ENCODE results near the gene NUTF2. TPM values are rescaled to one million over a fixed set of nuclear protein-coding genes. Genes with fewer than 3 reads are reported as not detected.

Gene NUTF2
- total and polyA plus RNA-seq, 2 donors: 50.7 to 106 TPM

DNA sequence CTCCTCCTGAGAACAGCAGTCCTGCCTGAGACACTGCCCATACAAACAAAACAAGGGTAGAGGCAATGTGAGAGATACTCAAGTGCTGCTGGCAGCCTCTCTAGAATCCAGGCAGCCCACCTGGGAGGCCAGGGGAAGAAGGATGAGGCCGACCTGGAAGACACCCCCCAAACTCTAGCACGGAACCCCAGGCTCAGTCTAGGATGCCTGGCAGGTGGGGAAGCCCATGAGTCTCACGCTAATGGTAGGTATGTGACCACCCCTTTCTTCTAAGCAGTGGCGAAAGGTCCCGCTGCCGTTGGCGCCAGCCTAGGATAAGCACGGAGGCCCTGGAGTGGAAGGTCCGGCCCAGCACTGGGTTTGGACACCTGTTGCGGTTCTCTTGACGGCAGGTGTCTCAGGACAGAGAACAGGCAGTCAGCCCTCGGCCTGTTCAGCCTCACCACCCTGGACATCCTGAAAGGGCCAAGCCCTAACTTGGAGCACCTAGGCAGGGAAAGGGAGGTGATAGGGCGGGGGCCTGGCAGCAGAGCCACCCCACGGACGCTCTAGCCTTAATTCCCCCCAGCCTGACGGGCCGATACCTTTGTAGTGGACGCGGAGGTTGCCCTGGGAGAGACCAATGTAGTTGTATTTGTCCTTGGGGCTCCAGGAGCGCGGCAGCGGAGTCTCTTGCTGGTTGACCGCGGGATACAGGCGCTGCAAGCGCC is 40.9 kb upstream of the NUTF2 start:
- Histone ChIP-seq H3K27ac (ENCODE audit: low read depth in 1 of 2, low read length in 1 of 2) (peak overlapping the region; percentile 32 to 34), H3K27me3 (ENCODE audit: control insufficient read depth in 2 of 2, insufficient read depth in 1 of 2, low read length in 1 of 2) (no peaks in the 10 kb centered on the region), H3K4me1 (ENCODE audit: control insufficient read depth in 2 of 2, insufficient read depth in 2 of 2, low read length in 2 of 2) (peaks cover 19 to 38% of the 10 kb centered on the region in 2 donors), H3K4me3 (ENCODE audit: low read length in 2 of 2) (peak overlapping the region; percentile 69 to 87), H3K9me3 (ENCODE audit: control insufficient read depth in 2 of 2, insufficient read depth in 1 of 2, low read length in 1 of 2) (no peaks in the 10 kb centered on the region), H3K36me3 (ENCODE audit: control insufficient read depth in 2 of 2, insufficient read depth in 2 of 2, low read length in 1 of 2) (peaks cover 8 to 23% of the 10 kb centered on the region in 2 donors)
- 1% methylated on average over 26 of the region's 26 CpGs for WGBS
- no peak for DNase-seq (ENCODE audit: low read depth in 6 of 9, low spot score in 9 of 9)

DNA sequence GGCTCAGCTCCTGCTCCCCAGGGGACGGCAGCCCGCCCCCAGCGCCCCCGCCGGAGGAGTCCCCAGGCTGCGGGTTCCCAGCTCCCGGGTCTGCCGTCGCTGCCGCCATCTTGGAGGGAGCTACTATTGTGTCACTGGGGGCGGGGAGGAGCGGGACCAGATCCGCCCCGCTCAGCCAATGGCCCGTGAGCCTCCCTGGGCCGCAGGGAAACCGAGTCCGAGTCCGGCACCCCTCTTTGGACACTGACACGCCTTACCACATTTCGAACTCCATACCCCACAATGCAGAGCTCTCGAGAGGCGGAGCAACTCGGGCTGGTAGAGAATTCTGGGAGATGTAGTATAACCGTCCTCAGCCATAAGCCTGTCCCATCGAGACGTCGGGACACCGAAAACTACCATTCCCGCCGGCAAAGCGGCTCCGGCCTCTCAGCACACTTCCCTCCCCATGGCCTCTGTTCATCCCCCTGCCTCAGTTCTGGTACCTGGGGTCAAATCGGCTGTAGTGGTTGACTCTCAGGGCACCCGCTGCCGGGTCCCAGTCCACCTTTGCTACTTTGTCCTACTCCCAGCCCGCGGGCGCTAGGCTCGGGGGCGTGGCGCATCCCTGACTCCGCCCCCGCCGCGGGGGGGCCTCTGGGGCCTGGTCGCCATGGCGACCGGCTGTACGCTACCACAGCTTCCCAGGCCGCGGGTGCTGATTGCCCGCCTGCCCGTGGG is 40.1 kb upstream of the NUTF2 start, which contains the start of the genes RANBP10 and TSNAXIP1:
RANBP10 (minus strand) TSS at position 133 of the 720 bp plus-strand sequence; CDS start at position 109, 24 bp downstream.
TSNAXIP1 (plus strand) TSS at position 462 of the 720 bp plus-strand sequence. CDS start 261 bp downstream, outside the sequence.
- Histone ChIP-seq H3K9me3 (ENCODE audit: control insufficient read depth in 2 of 2, insufficient read depth in 1 of 2, low read length in 1 of 2) (no peaks in the 10 kb centered on the region), H3K4me3 (ENCODE audit: low read length in 2 of 2) (peak within 1 kb of the TSS; percentile 69 to 87), H3K4me1 (ENCODE audit: control insufficient read depth in 2 of 2, insufficient read depth in 2 of 2, low read length in 2 of 2) (peaks cover 19 to 34% of the 10 kb centered on the region in 2 donors), H3K27me3 (ENCODE audit: control insufficient read depth in 2 of 2, insufficient read depth in 1 of 2, low read length in 1 of 2) (no peaks in the 10 kb centered on the region), H3K27ac (ENCODE audit: low read depth in 1 of 2, low read length in 1 of 2) (peak within 1 kb of the TSS; percentile 67 to 68), H3K36me3 (ENCODE audit: control insufficient read depth in 2 of 2, insufficient read depth in 2 of 2, low read length in 1 of 2) (peaks cover 4 to 20% of the 10 kb centered on the region in 2 donors)
- peak; percentile 88 to 99 (median 98) for DNase-seq (ENCODE audit: low read depth in 6 of 9, low spot score in 9 of 9)
- under 1% methylated on average over 54 of the region's 54 CpGs for WGBS

DNA sequence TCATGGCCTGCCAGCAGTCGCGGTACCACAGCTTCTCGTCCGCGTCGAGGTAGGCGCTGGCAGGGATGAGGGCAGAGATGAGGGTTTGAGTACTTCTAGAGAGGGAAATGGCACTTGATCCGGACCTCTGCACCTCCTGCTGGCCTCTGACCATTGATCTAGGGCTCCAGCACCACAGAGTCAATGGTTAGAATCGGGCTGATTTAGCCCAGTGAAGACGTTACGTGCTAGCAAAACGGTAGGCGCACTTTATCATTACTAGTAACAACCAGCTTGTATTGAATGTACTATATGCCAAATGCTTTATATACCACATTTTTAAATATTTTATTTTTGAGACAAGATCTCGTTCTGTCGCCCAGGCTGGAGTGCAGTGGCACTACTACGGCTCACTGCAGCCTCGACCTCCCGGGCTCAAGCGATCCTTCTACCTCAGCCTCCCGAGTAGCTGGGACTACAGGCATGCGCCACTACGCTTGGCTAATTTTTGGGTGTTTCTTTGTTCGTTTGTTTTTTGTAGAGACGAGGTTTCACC is 39.5 kb upstream of the NUTF2 start:
- 41% methylated on average over 24 of the region's 24 CpGs for WGBS
- Histone ChIP-seq H3K27ac (ENCODE audit: low read depth in 1 of 2, low read length in 1 of 2) (no peak overlapping the region), H3K4me1 (ENCODE audit: control insufficient read depth in 2 of 2, insufficient read depth in 2 of 2, low read length in 2 of 2) (peaks cover 17 to 27% of the 10 kb centered on the region in 2 donors), H3K4me3 (ENCODE audit: low read length in 2 of 2) (peak overlapping the region; percentile 69 to 87), H3K9me3 (ENCODE audit: control insufficient read depth in 2 of 2, insufficient read depth in 1 of 2, low read length in 1 of 2) (no peaks in the 10 kb centered on the region), H3K27me3 (ENCODE audit: control insufficient read depth in 2 of 2, insufficient read depth in 1 of 2, low read length in 1 of 2) (no peaks in the 10 kb centered on the region), H3K36me3 (ENCODE audit: control insufficient read depth in 2 of 2, insufficient read depth in 2 of 2, low read length in 1 of 2) (peaks cover 4 to 18% of the 10 kb centered on the region in 2 donors)
- DNase-seq (ENCODE audit: low read depth in 6 of 9, low spot score in 9 of 9): peak in 1 of 9 donors; percentile 37

DNA sequence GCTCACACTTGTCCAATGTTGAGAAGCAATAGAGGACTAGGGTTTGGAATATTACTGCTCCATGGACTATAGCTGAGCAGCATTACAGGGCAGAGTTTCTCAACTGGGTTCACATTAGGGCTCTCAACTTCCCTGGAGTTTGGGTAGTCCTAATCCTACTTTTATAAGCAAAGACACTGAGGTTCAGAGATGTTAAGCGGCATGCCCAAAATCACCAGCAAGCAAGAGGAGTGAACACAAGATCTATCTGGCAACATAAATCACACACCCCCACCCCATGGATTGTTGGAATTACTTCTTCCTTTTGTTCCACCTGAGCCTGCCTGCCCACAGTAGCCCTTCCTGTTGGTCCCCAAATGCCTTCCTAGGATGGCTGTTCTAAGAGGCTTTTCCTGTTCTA is 34.8 kb upstream of the NUTF2 start:
- H3K9me3 ChIP-seq (ENCODE audit: control insufficient read depth in 2 of 2, insufficient read depth in 1 of 2, low read length in 1 of 2): peaks cover 0 to 4% of the 10 kb centered on the region in 2 donors
- 100% methylated on average over 1 of the region's 1 CpG for WGBS
- no peaks in the 10 kb centered on the region for H3K27me3 ChIP-seq (ENCODE audit: control insufficient read depth in 2 of 2, insufficient read depth in 1 of 2, low read length in 1 of 2)
- no peak overlapping the region for H3K27ac ChIP-seq (ENCODE audit: low read depth in 1 of 2, low read length in 1 of 2)
- DNase-seq (ENCODE audit: low read depth in 6 of 9, low spot score in 9 of 9): no peak
- no peak overlapping the region for H3K4me3 ChIP-seq (ENCODE audit: low read length in 2 of 2)
- H3K36me3 ChIP-seq (ENCODE audit: control insufficient read depth in 2 of 2, insufficient read depth in 2 of 2, low read length in 1 of 2): no peaks in the 10 kb centered on the region
- H3K4me1 ChIP-seq (ENCODE audit: control insufficient read depth in 2 of 2, insufficient read depth in 2 of 2, low read length in 2 of 2): peaks cover 6 to 13% of the 10 kb centered on the region in 2 donors

DNA sequence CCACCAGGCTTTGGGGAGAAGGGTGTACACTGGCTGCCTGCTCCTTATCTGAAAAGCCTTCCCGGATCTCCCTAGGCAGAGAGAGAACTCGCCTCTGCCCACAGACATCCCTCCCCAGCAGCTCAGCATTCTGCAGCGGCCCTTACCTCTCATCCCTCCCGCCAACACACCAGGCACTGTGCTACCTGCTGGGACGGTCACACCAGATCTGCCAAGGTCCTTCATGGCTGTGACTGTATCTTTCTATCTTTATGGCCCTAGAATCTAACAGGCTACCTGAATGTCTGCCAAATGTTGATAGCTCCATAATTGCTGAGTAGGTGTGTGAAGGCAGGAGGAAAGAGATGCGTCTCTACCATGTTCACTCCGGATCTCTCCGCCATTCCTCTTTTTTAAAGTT is 32.2 kb upstream of the NUTF2 start:
- DNase-seq (ENCODE audit: low read depth in 6 of 9, low spot score in 9 of 9): no peak
- WGBS: 98% methylated on average over 8 of the region's 8 CpGs
- Histone ChIP-seq H3K27ac (ENCODE audit: low read depth in 1 of 2, low read length in 1 of 2) (no peak overlapping the region), H3K9me3 (ENCODE audit: control insufficient read depth in 2 of 2, insufficient read depth in 1 of 2, low read length in 1 of 2) (peaks cover 0 to 4% of the 10 kb centered on the region in 2 donors), H3K4me3 (ENCODE audit: low read length in 2 of 2) (no peak overlapping the region), H3K27me3 (ENCODE audit: control insufficient read depth in 2 of 2, insufficient read depth in 1 of 2, low read length in 1 of 2) (no peaks in the 10 kb centered on the region), H3K36me3 (ENCODE audit: control insufficient read depth in 2 of 2, insufficient read depth in 2 of 2, low read length in 1 of 2) (no peaks in the 10 kb centered on the region), H3K4me1 (ENCODE audit: control insufficient read depth in 2 of 2, insufficient read depth in 2 of 2, low read length in 2 of 2) (peaks cover 0 to 7% of the 10 kb centered on the region in 2 donors)

DNA sequence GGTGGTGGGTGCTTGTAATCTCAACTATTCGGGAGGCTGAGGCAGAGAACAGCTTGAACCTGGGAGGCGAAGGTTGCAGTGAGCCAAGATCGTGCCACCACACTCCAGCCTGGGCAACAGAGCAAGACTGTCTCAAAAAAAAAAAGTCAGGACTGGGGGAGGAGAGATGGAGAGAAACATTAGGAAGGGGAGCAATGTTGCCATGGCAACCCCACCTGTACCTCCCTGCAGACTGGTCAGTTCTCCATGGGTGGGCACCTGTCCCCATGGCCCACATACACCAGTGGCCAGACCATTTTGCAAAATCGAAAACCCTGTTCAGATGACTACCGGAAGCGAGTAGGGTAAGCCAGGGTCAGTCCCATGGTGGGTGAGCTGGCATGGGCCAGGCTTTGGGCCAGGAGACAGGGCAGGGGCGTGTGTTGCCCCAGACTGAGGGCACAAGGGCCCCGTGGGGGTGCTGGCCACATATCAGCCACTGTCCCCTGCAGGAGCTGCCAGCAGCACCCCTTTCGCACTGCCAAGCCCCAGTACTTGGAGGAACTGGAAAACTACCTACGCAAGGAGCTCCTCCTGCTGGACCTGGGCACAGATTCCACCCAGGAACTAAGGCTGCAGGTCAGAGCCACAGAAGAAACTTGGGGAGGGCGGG is 26.0 kb upstream of the NUTF2 start:
- WGBS: 97% methylated on average over 11 of the region's 11 CpGs
- Histone ChIP-seq H3K27me3 (ENCODE audit: control insufficient read depth in 2 of 2, insufficient read depth in 1 of 2, low read length in 1 of 2) (no peaks in the 10 kb centered on the region), H3K9me3 (ENCODE audit: control insufficient read depth in 2 of 2, insufficient read depth in 1 of 2, low read length in 1 of 2) (peaks cover 0 to 4% of the 10 kb centered on the region in 2 donors), H3K27ac (ENCODE audit: low read depth in 1 of 2, low read length in 1 of 2) (no peak overlapping the region), H3K4me3 (ENCODE audit: low read length in 2 of 2) (no peak overlapping the region), H3K36me3 (ENCODE audit: control insufficient read depth in 2 of 2, insufficient read depth in 2 of 2, low read length in 1 of 2) (no peaks in the 10 kb centered on the region), H3K4me1 (ENCODE audit: control insufficient read depth in 2 of 2, insufficient read depth in 2 of 2, low read length in 2 of 2) (peaks cover 0 to 7% of the 10 kb centered on the region in 2 donors)
- DNase-seq (ENCODE audit: low read depth in 6 of 9, low spot score in 9 of 9): no peak

DNA sequence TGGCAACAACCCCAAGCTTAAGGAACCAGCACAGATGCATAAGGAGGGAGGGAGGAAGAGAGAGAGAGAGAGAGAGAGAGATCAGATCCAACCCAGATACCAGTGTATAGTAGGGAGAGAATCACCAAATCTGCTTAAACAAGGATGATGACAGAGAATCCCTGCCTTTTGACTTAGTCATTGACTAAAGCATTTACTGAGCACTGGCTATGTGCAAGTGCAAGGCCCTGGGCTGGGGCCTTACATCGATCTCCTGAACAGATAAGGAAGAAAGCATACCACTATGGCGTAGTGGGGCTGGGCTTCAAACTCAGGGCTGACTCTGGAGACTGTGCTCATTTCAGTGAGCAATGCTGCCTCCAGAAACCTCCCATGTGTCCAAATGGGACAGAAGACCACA is 24.2 kb upstream of the NUTF2 start:
- no peaks in the 10 kb centered on the region for H3K27me3 ChIP-seq (ENCODE audit: control insufficient read depth in 2 of 2, insufficient read depth in 1 of 2, low read length in 1 of 2)
- H3K4me1 ChIP-seq (ENCODE audit: control insufficient read depth in 2 of 2, insufficient read depth in 2 of 2, low read length in 2 of 2): no peaks in the 10 kb centered on the region
- no peaks in the 10 kb centered on the region for H3K9me3 ChIP-seq (ENCODE audit: control insufficient read depth in 2 of 2, insufficient read depth in 1 of 2, low read length in 1 of 2)
- WGBS: 95% methylated on average over 2 of the region's 2 CpGs
- no peak for DNase-seq (ENCODE audit: low read depth in 6 of 9, low spot score in 9 of 9)
- no peak overlapping the region for H3K27ac ChIP-seq (ENCODE audit: low read depth in 1 of 2, low read length in 1 of 2)
- no peak overlapping the region for H3K4me3 ChIP-seq (ENCODE audit: low read length in 2 of 2)
- H3K36me3 ChIP-seq (ENCODE audit: control insufficient read depth in 2 of 2, insufficient read depth in 2 of 2, low read length in 1 of 2): peaks cover 4 to 9% of the 10 kb centered on the region in 2 donors

DNA sequence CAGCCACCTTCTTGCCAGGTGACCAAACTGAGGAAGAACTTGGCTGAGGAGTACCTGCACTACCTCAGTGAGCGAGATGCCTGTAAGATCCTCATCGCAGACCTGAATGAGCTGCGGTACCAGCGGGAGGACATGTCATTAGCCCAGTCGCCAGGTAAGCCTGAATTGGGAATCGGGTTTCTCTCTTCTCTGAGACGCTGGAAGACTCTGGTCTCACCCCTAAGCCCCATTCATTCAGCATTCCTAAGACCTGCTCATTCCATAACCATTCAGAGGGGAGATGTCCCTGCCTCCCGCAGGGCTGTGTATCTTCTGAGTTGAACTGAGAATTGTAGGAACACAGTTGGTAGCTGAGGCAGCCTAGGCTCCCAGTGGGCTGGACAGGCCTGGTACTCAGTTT is 21.6 kb upstream of the NUTF2 start:
- Histone ChIP-seq H3K4me1 (ENCODE audit: control insufficient read depth in 2 of 2, insufficient read depth in 2 of 2, low read length in 2 of 2) (no peaks in the 10 kb centered on the region), H3K36me3 (ENCODE audit: control insufficient read depth in 2 of 2, insufficient read depth in 2 of 2, low read length in 1 of 2) (peaks cover 29 to 32% of the 10 kb centered on the region in 2 donors), H3K9me3 (ENCODE audit: control insufficient read depth in 2 of 2, insufficient read depth in 1 of 2, low read length in 1 of 2) (peaks cover 0 to 9% of the 10 kb centered on the region in 2 donors), H3K27ac (ENCODE audit: low read depth in 1 of 2, low read length in 1 of 2) (no peak overlapping the region), H3K27me3 (ENCODE audit: control insufficient read depth in 2 of 2, insufficient read depth in 1 of 2, low read length in 1 of 2) (no peaks in the 10 kb centered on the region), H3K4me3 (ENCODE audit: low read length in 2 of 2) (no peak overlapping the region)
- no peak for DNase-seq (ENCODE audit: low read depth in 6 of 9, low spot score in 9 of 9)
- WGBS: 95% methylated on average over 8 of the region's 8 CpGs
